SU-DHL-6 (cell line): ENCODE measurements around the gene HMGA1.

Experiments used
- H2AFZ ChIP-seq: fragments of 200-600 bp; sonication (generic); 2 replicates; pipeline ENCODE4 v1.6.1; 2014; ENCODE audit warnings: low read depth, mild to moderate bottlenecking, moderate library complexity, mixed read lengths, antibody characterized with exemption, low read length; ENCODE audit not compliant: severe bottlenecking
- H3F3A ChIP-seq: fragments of 200-600 bp; shearing (Covaris generic); 2 replicates; pipeline ENCODE4 v1.6.0; 2016; ENCODE audit warnings: antibody characterized with exemption, mild to moderate bottlenecking; ENCODE audit not compliant: insufficient read depth
- H3K27ac ChIP-seq: fragments of 200-600 bp; sonication (generic); 2 replicates; pipeline ENCODE4 v1.5.1; 2016; ENCODE audit warnings: low read depth, mild to moderate bottlenecking, low read length, moderate library complexity, mixed read lengths
- H3K27me3 ChIP-seq: fragments of 200-600 bp; sonication (generic), shearing (Covaris generic); 2 replicates; pipeline ENCODE4 v1.6.0; 2014; ENCODE audit warnings: mild to moderate bottlenecking, low read length
- H3K36me3 ChIP-seq: fragments of 200-600 bp; sonication (generic); 2 replicates; pipeline ENCODE4 v1.6.1; 2014; ENCODE audit warnings: mild to moderate bottlenecking, low read length, mixed read lengths
- H3K4me2 ChIP-seq: fragments of 300-600, 200-600 bp; shearing (Covaris generic), sonication (generic); 2 replicates; pipeline ENCODE4 v1.6.0; 2014; ENCODE audit warnings: low read length, low read depth, mild to moderate bottlenecking; ENCODE audit not compliant: poor library complexity, severe bottlenecking
- H3K4me3 ChIP-seq: fragments of 200-600 bp; sonication (generic); 2 replicates; pipeline ENCODE4 v1.5.1; 2014; ENCODE audit warnings: antibody characterized with exemption, low read length, mild to moderate bottlenecking, mixed read lengths; ENCODE audit not compliant: insufficient read depth, poor library complexity, severe bottlenecking
- H3K79me2 ChIP-seq: fragments of 200-600 bp; sonication (generic); 2 replicates; pipeline ENCODE4 v1.6.1; 2014; ENCODE audit warnings: mild to moderate bottlenecking, low read length, moderate library complexity; ENCODE audit not compliant: insufficient read depth
- H3K9ac ChIP-seq: fragments of 200-600 bp; sonication (generic); 2 replicates; pipeline ENCODE4 v1.7.0; 2014; ENCODE audit warnings: mild to moderate bottlenecking, low read length
- H3K9me2 ChIP-seq: fragments of 200-600 bp; sonication (generic); replicated peaks from 2 replicates; pipeline ENCODE4 v1.6.1; 2014; ENCODE audit warnings: low read length; ENCODE audit not compliant: insufficient read depth
- H3K9me3 ChIP-seq: fragments of 200-600 bp; sonication (generic); 2 replicates; pipeline ENCODE4 v1.6.1; 2014; ENCODE audit warnings: low read length, mixed read lengths; ENCODE audit not compliant: insufficient read depth
- H4K20me1 ChIP-seq: fragments of 200-600 bp; sonication (generic); 2 replicates; pipeline ENCODE4 v1.6.1; 2014; ENCODE audit warnings: low read depth, mild to moderate bottlenecking, antibody characterized with exemption, low read length, moderate library complexity, mixed read lengths
- EZH2phosphoT487 ChIP-seq: fragments of 200-600 bp; sonication (generic), shearing (Covaris generic); conservative IDR thresholded peaks from 2 replicates; pipeline ENCODE4 v1.6.1; 2018; ENCODE audit warnings: mild to moderate bottlenecking, antibody characterized with exemption, low read length, moderate library complexity, mixed read lengths
- TF ChIP-seq, protein P1 (sequence below): fragments of 200-600 bp; sonication (generic); IDR thresholded peaks from one replicate; pipeline ENCODE4 v1.5.1; 2017; ENCODE audit warnings: antibody characterized with exemption, mild to moderate bottlenecking, low read length, moderate library complexity; ENCODE audit not compliant: insufficient read depth, poor library complexity, severe bottlenecking

Gene HMGA1

DNA sequence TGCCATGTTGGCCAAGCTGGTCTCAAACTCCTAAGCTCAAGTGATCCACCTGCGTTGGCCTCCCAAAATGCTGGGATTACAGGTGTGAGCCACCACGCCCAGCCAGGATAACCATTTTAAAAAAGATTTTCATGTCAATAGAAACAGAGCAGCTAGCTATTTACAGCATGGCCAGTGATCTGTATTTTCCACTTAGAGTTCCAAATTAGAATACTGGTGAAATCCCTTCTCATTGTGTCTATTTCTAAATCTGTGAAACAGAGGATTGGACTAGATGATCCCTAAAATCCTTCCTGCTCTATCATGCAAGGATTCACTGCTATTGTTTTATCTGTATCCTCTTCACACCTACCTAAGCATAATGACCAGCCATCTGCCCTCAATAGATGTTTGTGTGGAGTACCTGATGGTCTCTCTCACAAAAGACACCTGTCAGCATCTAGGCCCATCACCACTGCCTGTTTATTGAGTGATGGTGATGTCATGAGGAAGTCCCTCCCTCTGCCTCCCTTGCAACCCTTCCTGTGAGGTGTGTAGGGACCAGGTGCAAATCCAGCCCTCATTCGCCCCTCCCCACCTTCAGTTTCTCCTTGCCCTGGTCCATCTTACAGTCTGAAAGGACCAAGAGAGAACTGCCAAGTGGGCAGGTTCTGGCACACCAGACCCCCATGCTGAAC, 38.6 kb downstream of the HMGA1 start:
- no peaks in the 10 kb centered on the region for H3K9me2 ChIP-seq
- no peaks in the 10 kb centered on the region for H3K27me3 ChIP-seq
- no peak overlapping the region for H3K4me2 ChIP-seq
- no peak overlapping the region for H3K4me3 ChIP-seq
- H2AFZ ChIP-seq, result no peak overlapping the region
- H3K79me2 ChIP-seq, result no peaks in the 10 kb centered on the region
- H3K36me3 ChIP-seq, result no peaks in the 10 kb centered on the region
- no peak overlapping the region for H3K9ac ChIP-seq
- H4K20me1 ChIP-seq, result no peaks in the 10 kb centered on the region
- no peak overlapping the region for H3K27ac ChIP-seq
- H3K9me3 ChIP-seq, result no peaks in the 10 kb centered on the region
- TF ChIP-seq, protein P1, sequence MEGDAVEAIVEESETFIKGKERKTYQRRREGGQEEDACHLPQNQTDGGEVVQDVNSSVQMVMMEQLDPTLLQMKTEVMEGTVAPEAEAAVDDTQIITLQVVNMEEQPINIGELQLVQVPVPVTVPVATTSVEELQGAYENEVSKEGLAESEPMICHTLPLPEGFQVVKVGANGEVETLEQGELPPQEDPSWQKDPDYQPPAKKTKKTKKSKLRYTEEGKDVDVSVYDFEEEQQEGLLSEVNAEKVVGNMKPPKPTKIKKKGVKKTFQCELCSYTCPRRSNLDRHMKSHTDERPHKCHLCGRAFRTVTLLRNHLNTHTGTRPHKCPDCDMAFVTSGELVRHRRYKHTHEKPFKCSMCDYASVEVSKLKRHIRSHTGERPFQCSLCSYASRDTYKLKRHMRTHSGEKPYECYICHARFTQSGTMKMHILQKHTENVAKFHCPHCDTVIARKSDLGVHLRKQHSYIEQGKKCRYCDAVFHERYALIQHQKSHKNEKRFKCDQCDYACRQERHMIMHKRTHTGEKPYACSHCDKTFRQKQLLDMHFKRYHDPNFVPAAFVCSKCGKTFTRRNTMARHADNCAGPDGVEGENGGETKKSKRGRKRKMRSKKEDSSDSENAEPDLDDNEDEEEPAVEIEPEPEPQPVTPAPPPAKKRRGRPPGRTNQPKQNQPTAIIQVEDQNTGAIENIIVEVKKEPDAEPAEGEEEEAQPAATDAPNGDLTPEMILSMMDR, result no peak
- TF ChIP-seq EZH2phosphoT487, result no peak
- no peaks in the 10 kb centered on the region; the same call in 1 of the 2 replicates for H3F3A ChIP-seq

DNA sequence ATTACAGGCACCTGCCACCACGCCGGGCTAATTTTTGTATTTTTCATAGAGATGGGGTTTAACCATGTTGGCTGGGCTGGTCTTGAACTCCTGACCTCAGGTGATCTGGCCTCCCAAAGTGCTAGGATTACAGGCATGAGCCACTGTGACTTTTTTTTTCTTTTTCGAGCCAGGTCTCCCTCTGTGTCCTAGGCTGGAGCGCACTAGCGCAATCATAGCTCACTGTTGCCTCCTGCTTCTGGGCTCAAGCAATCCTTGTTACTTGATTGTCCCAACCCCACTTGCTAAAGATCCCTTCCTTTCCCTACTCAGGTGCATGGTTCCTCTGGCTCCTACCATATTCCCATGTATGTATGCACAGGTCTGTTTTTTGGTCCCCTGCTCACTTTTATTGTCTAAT, 39.5 kb downstream of the HMGA1 start:
- no peaks in the 10 kb centered on the region for H3K27me3 ChIP-seq

DNA sequence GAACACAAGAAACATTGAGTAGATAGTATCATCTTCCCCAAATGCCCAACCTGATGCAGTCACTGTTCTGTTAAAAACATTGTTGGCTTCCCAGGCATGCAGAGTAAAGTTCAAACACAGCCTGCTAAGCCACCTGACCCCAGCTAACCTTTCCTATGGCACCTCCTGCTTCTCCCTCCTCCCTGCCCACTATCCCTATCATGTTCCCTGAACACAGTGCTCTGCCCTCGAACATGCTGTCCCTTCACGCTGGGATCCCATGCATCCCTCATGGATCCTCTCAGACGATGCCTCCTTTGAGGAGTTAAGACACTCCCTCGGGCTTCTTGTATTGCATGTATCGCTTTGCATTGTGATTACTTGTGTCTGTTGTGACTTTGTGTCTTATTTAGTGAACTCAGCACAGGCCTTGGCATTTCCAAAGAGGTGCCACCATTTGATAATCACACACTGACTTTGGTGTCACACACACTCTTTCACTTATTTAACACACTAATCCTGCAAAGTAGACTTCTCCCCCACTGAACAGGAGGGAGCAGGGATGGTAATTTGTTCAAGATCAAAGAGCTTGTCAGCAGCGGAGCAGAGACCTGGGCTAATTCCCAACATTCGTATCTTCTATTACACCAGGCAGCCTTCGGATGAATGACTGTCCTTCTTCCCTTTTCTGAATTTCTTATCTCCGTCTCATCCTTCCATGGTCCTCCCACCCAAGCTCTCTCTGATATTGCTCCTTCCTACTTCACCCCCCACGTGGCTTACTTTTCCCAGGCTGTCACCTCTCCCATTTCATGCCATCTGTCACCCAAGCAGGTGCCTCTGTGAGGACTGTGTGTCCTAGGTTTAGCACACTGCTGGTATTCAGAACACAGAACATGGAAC, 40.4 kb downstream of the HMGA1 start:
- Histone ChIP-seq H3K9ac (no peak overlapping the region), H3K9me3 (no peaks in the 10 kb centered on the region), H3K27me3 (no peaks in the 10 kb centered on the region), H3F3A (no peaks in the 10 kb centered on the region; the same call in 1 of the 2 replicates), H2AFZ (no peak overlapping the region), H3K4me3 (no peak overlapping the region), H3K79me2 (no peaks in the 10 kb centered on the region), H3K9me2 (no peaks in the 10 kb centered on the region), H4K20me1 (no peaks in the 10 kb centered on the region), H3K27ac (no peak overlapping the region), H3K4me2 (no peak overlapping the region), H3K36me3 (no peaks in the 10 kb centered on the region)
- TF ChIP-seq EZH2phosphoT487, result no peak
- TF ChIP-seq, protein P1, result no peak

More for the DNA sequence above, 39.5 kb downstream of the HMGA1 start:
- H3K4me2 ChIP-seq, result no peak overlapping the region
- H3K9ac ChIP-seq, result no peak overlapping the region
- H4K20me1 ChIP-seq, result no peaks in the 10 kb centered on the region
- no peak overlapping the region for H3K27ac ChIP-seq
- TF ChIP-seq EZH2phosphoT487, result no peak
- TF ChIP-seq, protein P1, result no peak
- H3K4me3 ChIP-seq, result no peak overlapping the region
- H3K9me3 ChIP-seq, result no peaks in the 10 kb centered on the region
- no peaks in the 10 kb centered on the region; the same call in 1 of the 2 replicates for H3F3A ChIP-seq
- no peak overlapping the region for H2AFZ ChIP-seq
- no peaks in the 10 kb centered on the region for H3K79me2 ChIP-seq
- no peaks in the 10 kb centered on the region for H3K36me3 ChIP-seq
- no peaks in the 10 kb centered on the region for H3K9me2 ChIP-seq
